ENCODE data around the gene PRRG3. TPM values are rescaled to one million over a fixed set of nuclear protein-coding genes. Genes with fewer than 3 reads are reported as not detected.

Gene PRRG3
- total and polyA plus RNA-seq, 2 donors (not counting 3 experiments of a cell fraction or from before 2014, with no cell fraction given): not detected

DNA sequence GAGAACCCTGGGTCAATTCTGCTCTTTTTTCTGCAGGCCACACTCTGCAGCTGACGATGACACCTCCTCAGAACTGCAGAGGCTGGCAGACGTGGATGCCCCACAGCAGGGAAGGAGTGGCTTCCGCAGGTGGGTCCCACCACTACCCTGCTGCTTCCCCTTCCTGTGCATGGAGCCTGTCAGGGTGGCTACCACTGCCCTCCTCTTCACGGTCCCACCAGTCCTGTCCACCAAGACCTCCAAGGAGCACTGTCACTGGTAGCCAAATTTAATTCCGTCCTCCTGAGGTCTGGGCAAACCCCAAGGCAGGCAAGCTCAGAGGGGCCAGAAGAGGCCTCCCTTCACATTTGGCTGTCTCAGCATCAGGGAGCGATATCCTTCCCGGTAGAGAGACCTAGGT, 43.5 kb downstream of the PRRG3 start:
- Histone ChIP-seq H3K9ac (replicated peaks; ENCODE audit: extremely low read depth, insufficient read depth, low read length) (no peak overlapping the region), H3K79me2 (ENCODE audit: control insufficient read depth, insufficient read depth, low read length) (no peaks in the 10 kb centered on the region), H3K9me1 (replicated peaks; ENCODE audit: control insufficient read depth, extremely low read depth, insufficient read depth, low read length) (no peaks in the 10 kb centered on the region), H3K27me3 (ENCODE audit: control insufficient read depth in 2 of 2, insufficient read depth in 2 of 2, low read length in 2 of 2) (no peaks in the 10 kb centered on the region), H3K9me3 (replicated peaks; ENCODE audit: control insufficient read depth, insufficient read depth, low read length) (no peaks in the 10 kb centered on the region), H3K27ac (ENCODE audit: insufficient read depth, low read depth, low read length) (no peak overlapping the region), H3K4me1 (ENCODE audit: control insufficient read depth, extremely low read depth, insufficient read depth, low read length) (no peaks in the 10 kb centered on the region), H3K4me3 (replicated peaks in 1 of 3; ENCODE audit: insufficient read depth in 1 of 3, low read depth in 1 of 3, low read length in 3 of 3) (no peak overlapping the region), H2AFZ (ENCODE audit: low read depth, low read length) (no peak overlapping the region), H3K36me3 (ENCODE audit: control insufficient read depth in 2 of 2, extremely low read depth in 1 of 2, insufficient read depth in 2 of 2, low read length in 2 of 2) (no peaks in the 10 kb centered on the region), H4K20me1 (replicated peaks; ENCODE audit: control insufficient read depth, extremely low read depth, insufficient read depth, low read length) (no peaks in the 10 kb centered on the region), H3K4me2 (ENCODE audit: insufficient read depth, low read length) (no peak overlapping the region)
- ChIA-PET POLR2A (no interaction called here), CTCF (no interaction called here)
- dilution Hi-C loops (cut with MboI; ENCODE audit: extremely low pct_ligation_motif_present, low sequenced_read_pairs) (no loop called here), intact Hi-C loops (cut with micrococcal nuclease) (no loop called here)
- BruUV-seq (replicated peaks): no TSS peak
- FAIRE-seq (no peak), DNase-seq (ENCODE audit: low read depth, low spot score) (no peak)
- TF ChIP-seq MYC (IDR thresholded peaks at IDR 0.05; ENCODE audit: low read depth, low read length) (no peak), EZH2 (IDR thresholded peaks at IDR 0.05; ENCODE audit: borderline replicate concordance, low read depth, low read length, severe bottlenecking) (no peak), JUN (IDR thresholded peaks at IDR 0.05; ENCODE audit: borderline replicate concordance, insufficient read depth, insufficient read length, low read depth) (no peak), GATA2 (IDR thresholded peaks at IDR 0.05; ENCODE audit: insufficient read depth, insufficient read length, low read depth, low read length) (no peak), POLR2AphosphoS5 (IDR thresholded peaks at IDR 0.05; ENCODE audit: insufficient read depth, low read depth, low read length) (no peak), FOS (IDR thresholded peaks at IDR 0.05; ENCODE audit: borderline replicate concordance, insufficient read depth, low read length) (no peak), POLR2A (IDR thresholded peaks at IDR 0.05; ENCODE audit: low read depth, low read length) (no peak)
- TF ChIP-seq, protein P1, sequence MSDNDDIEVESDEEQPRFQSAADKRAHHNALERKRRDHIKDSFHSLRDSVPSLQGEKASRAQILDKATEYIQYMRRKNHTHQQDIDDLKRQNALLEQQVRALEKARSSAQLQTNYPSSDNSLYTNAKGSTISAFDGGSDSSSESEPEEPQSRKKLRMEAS (IDR thresholded peaks at IDR 0.05; ENCODE audit: insufficient read depth, insufficient read length): no peak
- TF ChIP-seq, protein P2, sequence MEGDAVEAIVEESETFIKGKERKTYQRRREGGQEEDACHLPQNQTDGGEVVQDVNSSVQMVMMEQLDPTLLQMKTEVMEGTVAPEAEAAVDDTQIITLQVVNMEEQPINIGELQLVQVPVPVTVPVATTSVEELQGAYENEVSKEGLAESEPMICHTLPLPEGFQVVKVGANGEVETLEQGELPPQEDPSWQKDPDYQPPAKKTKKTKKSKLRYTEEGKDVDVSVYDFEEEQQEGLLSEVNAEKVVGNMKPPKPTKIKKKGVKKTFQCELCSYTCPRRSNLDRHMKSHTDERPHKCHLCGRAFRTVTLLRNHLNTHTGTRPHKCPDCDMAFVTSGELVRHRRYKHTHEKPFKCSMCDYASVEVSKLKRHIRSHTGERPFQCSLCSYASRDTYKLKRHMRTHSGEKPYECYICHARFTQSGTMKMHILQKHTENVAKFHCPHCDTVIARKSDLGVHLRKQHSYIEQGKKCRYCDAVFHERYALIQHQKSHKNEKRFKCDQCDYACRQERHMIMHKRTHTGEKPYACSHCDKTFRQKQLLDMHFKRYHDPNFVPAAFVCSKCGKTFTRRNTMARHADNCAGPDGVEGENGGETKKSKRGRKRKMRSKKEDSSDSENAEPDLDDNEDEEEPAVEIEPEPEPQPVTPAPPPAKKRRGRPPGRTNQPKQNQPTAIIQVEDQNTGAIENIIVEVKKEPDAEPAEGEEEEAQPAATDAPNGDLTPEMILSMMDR (IDR thresholded peaks at IDR 0.05; ENCODE audit: extremely low read depth in 1 of 2, insufficient read depth in 1 of 2, low read depth in 1 of 2, low read length in 2 of 2): no peak
